Heart right ventricle (tissue), 16 donors: ENCODE data around the gene EPN3. TPM values are rescaled to one million over a fixed set of nuclear protein-coding genes. Genes with fewer than 3 reads are reported as not detected.
A peak's percentile ranks its signal among the peaks of the same experiment; 100 is the strongest.

ENCODE experiments used
- ATAC-seq, 8 donors: fragments of 200-7000 bp; cut with Tn5 transposase; one replicate each; pipeline ENCODE4 v1.9.1; 2020; ENCODE audit warnings: mild to moderate bottlenecking in 8 of 8, moderate library complexity in 8 of 8, moderate number of reproducible peaks in 1 of 8
- DNase-seq, 2 donors: peaks; one replicate each; pipeline ENCODE4 v3.0.0-alpha.2; 2020
- H3K27ac ChIP-seq, 10 donors: fragments of 200-600 bp; sonication (generic) in 2 of 10; one replicate each; pipeline versions ENCODE4 v1.5.0 to v1.8.0; 2020 to 2022; ENCODE audit warnings: mild to moderate bottlenecking in 3 of 10
- H3K27me3 ChIP-seq, 7 donors: fragments of 200-600 bp; one replicate each; pipeline ENCODE4 v1.8.0; 2021 to 2022; ENCODE audit warnings: mild to moderate bottlenecking in 2 of 7
- H3K36me3 ChIP-seq, 9 donors: fragments of 200-600 bp; sonication (generic) in 1 of 9; one replicate each; pipeline versions ENCODE4 v1.5.0 to v1.8.0; 2020 to 2022; ENCODE audit warnings: mild to moderate bottlenecking in 2 of 9
- H3K4me1 ChIP-seq, 9 donors: fragments of 200-600 bp; sonication (generic) in 1 of 9; one replicate each; pipeline versions ENCODE4 v1.5.0 to v1.8.0; 2020 to 2022; ENCODE audit warnings: mild to moderate bottlenecking in 4 of 9
- H3K4me3 ChIP-seq, 10 donors: fragments of 200-600 bp; sonication (generic) in 2 of 10; one replicate each; pipeline versions ENCODE4 v1.5.0 to v1.8.0; 2020 to 2022; ENCODE audit warnings: mild to moderate bottlenecking in 7 of 10, moderate library complexity in 2 of 10
- H3K9me3 ChIP-seq, 11 donors: fragments of 200-600 bp in 10 of 11; sonication (generic) in 2 of 11; one replicate each; pipeline versions ENCODE4 v1.5.0 to v1.8.0; 2013 to 2022; ENCODE audit warnings: mild to moderate bottlenecking in 2 of 11, control low read depth in 1 of 11, moderate library complexity in 1 of 11
- CTCF ChIP-seq, 9 donors: fragments of 200-600 bp; sonication (generic) in 2 of 9; IDR thresholded peaks; one replicate each; pipeline versions ENCODE4 v1.5.0 to v1.8.0; 2021 to 2022; ENCODE audit warnings: antibody characterized with exemption in 9 of 9, mild to moderate bottlenecking in 5 of 9, moderate library complexity in 1 of 9
- WGBS, 2 donors: extraction: QIAGEN DNeasy Blood & Tissue Kit; methylation state at CpG; one replicate each; pipeline ENCODE4 v1.1.7; 2013; ENCODE audit warnings: inconsistent platforms in 1 of 2; 5-methylcytosine and 5-hydroxymethylcytosine counted together
- intact Hi-C, 10 donors: fragments of 100-400 bp; cut with DNase I; formaldehyde crosslinking; loops; one replicate each; pipeline versions ENCODE4 v1.11.1 to v1.14.2; 2022
- long read RNA-seq, 3 donors: library from polyadenylated mRNA; unstranded; transcript quantifications; one replicate each; pipeline ENCODE4 v2.0.0, GENCODE V29; 2020 to 2021
- polyA plus RNA-seq, 2 donors: library from polyadenylated mRNA; stranded (reverse); fragments of 200-250 nt; gene quantifications; one replicate each; pipeline ENCODE4 v1.2.3, GENCODE V29; 2013
- total RNA-seq, 10 donors: library from RNA; stranded (reverse); fragmentation: NEBNext Ultra II Directional in 3 of 10; extraction: Animal tissue kit (Norgen Biotek cat#: 25700) in 3 of 10; gene quantifications; one replicate each; pipeline versions ENCODE4 v1.2.1 to v1.2.4, GENCODE V29; 2021 to 2023
- donor health status: Arrhythmogenic right ventricular cardiomyopathy.
- donor health status: ischemic (EF 13 %, LVEDD 7.1; RV severe dilation, severe dysfunction).
- donor health status: healthy with polysubstance abuse.
- donor health status: DM: no; HTN: yes; CAD: no.
- donor health status: DM: no; HTN: no; CAD: no.
- donor health status: ischemic (EF 25% LVEDD 6.9; RV normal size, moderate dysfunction).
- donor health status: ischemic (EF 25% LVEDD 5.7; RV mildly dilated, moderate dysfunction).
- donor health status: healthy.
- donor health status: DM: yes; HTN: yes; CAD: no.
- donor health status: Ischemic cardiomyopathy.
- donor health status: ischemic (EF 35%, LVEDD 5.7; RV mildly dilated, moderate dysfunction).
- donor health status: nonischemic (EF 11% LVEDD 7.7; RV severe dilation, severe dysfunction).
- donor health status: DM: yes; HTN: yes; CAD: no.
- donor health status: PGD.
- donor health status: ischemic (EF 29% LVEDD 5.4; RV normal size, mild dysfunction).
- donor health status: nonischemic (EF 23%, LVEDD 6.1; RV moderate dilation, normal function).

Gene EPN3
- 10 to 100 TPM in 5 of 10 donors, 1 to 10 TPM in 5; 5.2 to 21.5 (median 10.1) TPM for total RNA-seq
- 10 to 100 TPM in 1 of 2 donors, 1 to 10 TPM in 1; 3.0 to 18.9 TPM for polyA plus RNA-seq
- long read RNA-seq, donor 1, full-length matches to known transcripts: 1 of 17 reads
- long read RNA-seq, donor 1, partial matches to known transcripts: 14 of 17 reads
- long read RNA-seq, donor 1, other reads (novel, unspliced or antisense): 2 of 17 reads
- long read RNA-seq, donor 2, full-length matches to known transcripts: 3 of 21 reads
- long read RNA-seq, donor 2, partial matches to known transcripts: 16 of 21 reads
- long read RNA-seq, donor 2, other reads (novel, unspliced or antisense): 2 of 21 reads
- long read RNA-seq, donor 3, partial matches to known transcripts: 0 of 5 reads
- long read RNA-seq, donor 3, other reads (novel, unspliced or antisense): 5 of 5 reads

DNA sequence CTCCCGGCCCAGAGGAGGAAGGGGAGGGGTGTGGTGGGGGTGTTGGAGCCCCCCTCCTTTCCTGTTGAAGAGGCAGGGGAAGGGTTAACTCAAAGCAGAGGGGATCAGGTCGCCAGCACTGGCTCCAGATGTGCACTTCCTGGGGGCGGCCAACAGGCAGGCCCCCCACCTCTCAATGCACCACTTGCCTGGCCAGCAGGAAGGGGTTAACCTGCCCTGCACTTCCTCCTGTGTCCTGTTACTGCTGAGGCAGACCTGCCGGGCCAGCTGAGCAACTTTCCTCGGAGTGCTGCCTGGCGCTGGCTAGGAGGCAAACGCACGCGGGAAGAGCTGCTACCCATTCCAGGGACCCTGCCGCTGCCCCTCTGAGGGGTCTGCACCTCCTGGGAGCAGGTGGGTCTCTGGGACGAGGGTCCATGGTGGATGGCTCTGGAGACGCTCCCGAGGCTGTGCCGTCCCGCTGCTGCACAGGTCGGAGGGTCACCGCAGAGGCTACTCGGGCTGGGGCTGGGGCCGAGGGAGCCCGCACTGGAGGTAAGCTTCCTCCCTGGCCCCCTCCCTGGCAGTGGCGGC is at the start of gene EPN3:
TSS of gene EPN3 (plus strand) at position 284 of the 573 bp plus-strand sequence. CDS start 3,822 bp downstream, outside the sequence.
- peaks cover 0 to 6% (median 0%) of the 10 kb centered on the region in 9 donors for H3K36me3 ChIP-seq
- intact Hi-C loops: loop anchor here in 2 of 10 donors (5.0 to 10.0 kb wide), 2 partner anchors 48 to 510 kb away; no protein-coding TSS in a partner anchor
- no peak for TF ChIP-seq CTCF (IDR thresholded peaks at IDR 0.05)
- peak within 1 kb of the TSS; percentile 2 to 54 (median 48) for H3K4me3 ChIP-seq
- H3K27me3 ChIP-seq: peaks cover 0 to 45% (median 25%) of the 10 kb centered on the region in 7 donors
- H3K4me1 ChIP-seq: peaks cover 3 to 33% (median 19%) of the 10 kb centered on the region in 9 donors
- ATAC-seq (peak in 6 of 8 donors; percentile 28 to 53 (median 34)), DNase-seq (no peak)
- 1 to 3% methylated on average over 21 of the region's 21 CpGs for WGBS, 2 donors
- peak within 1 kb of the TSS in 9 of 10 donors; percentile 65 to 89 (median 80) for H3K27ac ChIP-seq
- H3K9me3 ChIP-seq: no peaks in the 10 kb centered on the region

- Histone ChIP-seq H3K27me3 (no peaks in the 10 kb centered on the region), H3K9me3 (no peaks in the 10 kb centered on the region), H3K4me1 (peaks cover 2 to 42% (median 30%) of the 10 kb centered on the region in 9 donors), H3K4me3 (no peak overlapping the region), H3K36me3 (peaks cover 0 to 72% (median 27%) of the 10 kb centered on the region in 9 donors), H3K27ac (peak overlapping the region in 8 of 10 donors; percentile 53 to 84 (median 79))
- 82 to 83% methylated on average over 5 of the region's 5 CpGs for WGBS, 2 donors
- no peak for TF ChIP-seq CTCF (IDR thresholded peaks at IDR 0.05)
- intact Hi-C loops: loop anchor here in 9 of 10 donors (2.0 to 10.0 kb wide), 13 partner anchors 52 to 359 kb away; partner anchors contain the start of genes ANKRD40 (in 1 of the 9), EPN3 (in 1 of the 9) and SPATA20 (in 1 of the 9)
- no peak for DNase-seq
- ATAC-seq: no peak
Observed at GRCh38 chr17:50483266-50483665, 49.3 kb upstream of the EPN3 start.

DNA sequence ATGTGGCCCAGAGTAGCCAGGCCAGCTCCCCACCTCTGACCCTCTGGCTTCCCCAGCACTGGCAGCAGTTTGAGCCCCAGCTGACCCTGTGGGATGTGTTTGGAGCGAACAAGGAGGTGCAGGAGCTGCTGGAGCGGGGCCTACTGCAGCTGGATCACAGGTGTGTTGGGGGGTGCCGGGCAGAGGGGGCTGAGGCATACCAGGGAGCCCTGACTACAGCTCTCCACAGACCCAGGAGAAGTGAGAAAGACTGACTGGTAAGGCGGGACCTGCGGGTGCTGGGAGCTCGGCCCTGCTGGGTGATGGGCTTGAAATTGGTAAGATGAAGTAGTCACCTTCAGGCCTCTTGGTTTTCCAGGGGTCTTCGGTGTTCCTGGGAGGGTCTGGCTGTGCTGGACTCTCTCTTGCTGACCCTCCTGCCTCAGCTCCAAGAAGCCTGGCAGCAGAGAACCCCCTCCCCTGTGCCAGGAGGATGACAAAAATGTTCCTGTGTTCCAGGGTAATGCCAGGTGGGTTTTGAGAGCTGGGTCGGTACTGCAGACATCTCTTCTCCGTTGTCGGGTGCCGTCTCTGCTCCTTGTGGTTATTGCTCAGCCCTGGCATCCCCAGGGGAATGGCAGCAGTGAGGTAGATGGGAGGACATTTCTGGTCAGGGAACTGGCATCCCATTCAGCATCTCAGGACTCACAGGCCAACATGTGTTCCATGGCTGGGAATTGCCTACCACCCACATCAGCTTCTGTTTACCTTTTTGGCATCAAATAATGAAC is 48.0 kb upstream of the EPN3 start:
- peaks cover 2 to 33% (median 24%) of the 10 kb centered on the region in 9 donors for H3K4me1 ChIP-seq
- H3K27me3 ChIP-seq: no peaks in the 10 kb centered on the region
- intact Hi-C loops: loop anchor here (5.0 to 10.0 kb wide), 13 partner anchors 50 to 358 kb away; partner anchors contain the start of genes ANKRD40 (in 1 of the 10), EPN3 (in 1 of the 10) and SPATA20 (in 1 of the 10)
- ATAC-seq (no peak), DNase-seq (no peak)
- H3K36me3 ChIP-seq: peaks cover 0 to 72% (median 27%) of the 10 kb centered on the region in 9 donors
- H3K4me3 ChIP-seq: no peak overlapping the region
- WGBS, 2 donors: 95 to 98% methylated on average over 11 of the region's 11 CpGs
- no peak for TF ChIP-seq CTCF (IDR thresholded peaks at IDR 0.05)
- H3K27ac ChIP-seq: no peak overlapping the region
- H3K9me3 ChIP-seq: no peaks in the 10 kb centered on the region
